B cell (primary cell): Measurements from ENCODE around the gene NME1.

Experiments used
- EZH2 ChIP-seq: IDR thresholded peaks from 2 replicates; pipeline ENCODE4 v1.6.1; 2012; ENCODE audit warnings: borderline replicate concordance, low read depth, mild to moderate bottlenecking, moderate library complexity, low read length; ENCODE audit not compliant: insufficient read depth, poor library complexity, severe bottlenecking
- TF ChIP-seq, protein P1 (sequence below): fragments of 200-600 bp; IDR thresholded peaks from one replicate; pipeline ENCODE4 v1.8.0; 2022; ENCODE audit warnings: antibody characterized with exemption, mild to moderate bottlenecking

DNA sequence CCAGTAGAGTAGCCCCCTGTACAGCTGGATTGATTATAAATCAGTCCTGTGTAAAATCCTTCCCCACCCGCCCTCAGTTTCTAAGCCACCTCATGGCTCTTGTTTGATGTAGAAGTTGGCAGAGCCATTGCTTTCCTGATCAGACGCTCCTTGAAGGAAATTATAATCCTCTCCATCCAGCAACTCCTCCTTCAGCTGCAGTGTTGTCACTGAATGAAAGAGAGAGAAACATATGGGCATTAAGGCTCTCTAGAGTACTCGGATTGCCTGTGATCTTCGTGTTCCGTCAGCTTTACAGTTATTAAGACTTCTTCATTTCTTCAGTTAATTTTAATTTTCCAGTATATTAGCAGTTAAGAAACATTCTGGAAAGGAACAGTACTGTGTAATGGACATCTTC lies 27.1 kb downstream of the NME1 start:
- no peak for TF ChIP-seq EZH2
- TF ChIP-seq, protein P1, sequence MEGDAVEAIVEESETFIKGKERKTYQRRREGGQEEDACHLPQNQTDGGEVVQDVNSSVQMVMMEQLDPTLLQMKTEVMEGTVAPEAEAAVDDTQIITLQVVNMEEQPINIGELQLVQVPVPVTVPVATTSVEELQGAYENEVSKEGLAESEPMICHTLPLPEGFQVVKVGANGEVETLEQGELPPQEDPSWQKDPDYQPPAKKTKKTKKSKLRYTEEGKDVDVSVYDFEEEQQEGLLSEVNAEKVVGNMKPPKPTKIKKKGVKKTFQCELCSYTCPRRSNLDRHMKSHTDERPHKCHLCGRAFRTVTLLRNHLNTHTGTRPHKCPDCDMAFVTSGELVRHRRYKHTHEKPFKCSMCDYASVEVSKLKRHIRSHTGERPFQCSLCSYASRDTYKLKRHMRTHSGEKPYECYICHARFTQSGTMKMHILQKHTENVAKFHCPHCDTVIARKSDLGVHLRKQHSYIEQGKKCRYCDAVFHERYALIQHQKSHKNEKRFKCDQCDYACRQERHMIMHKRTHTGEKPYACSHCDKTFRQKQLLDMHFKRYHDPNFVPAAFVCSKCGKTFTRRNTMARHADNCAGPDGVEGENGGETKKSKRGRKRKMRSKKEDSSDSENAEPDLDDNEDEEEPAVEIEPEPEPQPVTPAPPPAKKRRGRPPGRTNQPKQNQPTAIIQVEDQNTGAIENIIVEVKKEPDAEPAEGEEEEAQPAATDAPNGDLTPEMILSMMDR, result no peak
